Chondrocyte (in vitro differentiated cells): ENCODE data around the gene B3GNT9. TPM values are rescaled to one million over a fixed set of nuclear protein-coding genes. Genes with fewer than 3 reads are reported as not detected.
A peak's percentile ranks its signal among the peaks of the same experiment; 100 is the strongest.

Experiments
- DNase-seq: peaks from one replicate; pipeline ENCODE4 v3.0.0; 2021; ENCODE audit warnings: mixed read lengths, low spot score
- H3K27ac Mint-ChIP-seq: one replicate; pipeline ENCODE4 v1.8.0; 2021; ENCODE audit warnings: mild to moderate bottlenecking, moderate library complexity, mixed read lengths; ENCODE audit not compliant: unreplicated experiment
- H3K27me3 Mint-ChIP-seq: 2 replicates; pipeline ENCODE4 v1.8.0; 2021; ENCODE audit warnings: low read depth, mixed read lengths
- H3K36me3 Mint-ChIP-seq: 2 replicates; pipeline ENCODE4 v1.8.0; 2021; ENCODE audit warnings: low read depth, mixed read lengths
- H3K4me1 Mint-ChIP-seq: 2 replicates; pipeline ENCODE4 v1.8.0; 2021; ENCODE audit warnings: low read depth, mild to moderate bottlenecking, mixed read lengths
- H3K4me3 Mint-ChIP-seq: one replicate; pipeline ENCODE4 v1.8.0; 2021; ENCODE audit warnings: mild to moderate bottlenecking, moderate library complexity, mixed read lengths; ENCODE audit not compliant: unreplicated experiment
- H3K9me3 Mint-ChIP-seq: 2 replicates; pipeline ENCODE4 v1.8.0; 2021; ENCODE audit warnings: low read depth, mixed read lengths
- total RNA-seq: library from RNA; stranded (reverse); gene quantifications from 3 replicates; pipeline ENCODE4 v1.2.1, GENCODE V29; 2021
- TF ChIP-seq, protein P1 (sequence below): fragments of 200-600 bp; sonication (generic); IDR thresholded peaks from 2 replicates; pipeline ENCODE4 v1.5.0; 2021; ENCODE audit warnings: antibody characterized with exemption, mild to moderate bottlenecking, moderate library complexity

Gene B3GNT9
- total RNA-seq, 1 donor from 2014 or later = 41.4 TPM

DNA sequence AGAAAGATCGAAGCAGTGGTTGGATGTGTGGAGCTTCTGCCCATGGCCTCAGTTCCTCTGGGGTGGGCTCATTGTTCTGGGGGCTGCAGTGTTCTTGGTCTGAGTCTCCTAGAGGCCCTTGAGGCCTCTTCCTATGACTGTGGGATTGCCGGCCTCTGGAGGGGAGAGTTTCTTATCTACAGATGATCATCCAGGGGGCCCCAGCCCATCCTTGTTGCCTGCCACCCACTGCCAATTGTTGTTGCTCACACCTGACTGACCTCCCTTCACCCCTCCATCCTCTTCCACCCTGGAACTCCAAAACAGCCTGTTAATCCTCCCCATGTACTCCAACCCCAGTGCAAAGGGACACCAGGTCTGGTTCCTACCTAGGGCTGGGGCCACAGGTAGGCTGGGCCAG, 5.9 kb downstream of the B3GNT9 start:
- Mint-ChIP-seq H3K36me3 (peaks cover 31% of the 10 kb centered on the region), H3K9me3 (no peaks in the 10 kb centered on the region), H3K4me1 (peaks cover 13% of the 10 kb centered on the region), H3K4me3 (no peak overlapping the region), H3K27ac (no peak overlapping the region), H3K27me3 (no peaks in the 10 kb centered on the region)
- DNase-seq = peak; percentile 24
- TF ChIP-seq, protein P1, sequence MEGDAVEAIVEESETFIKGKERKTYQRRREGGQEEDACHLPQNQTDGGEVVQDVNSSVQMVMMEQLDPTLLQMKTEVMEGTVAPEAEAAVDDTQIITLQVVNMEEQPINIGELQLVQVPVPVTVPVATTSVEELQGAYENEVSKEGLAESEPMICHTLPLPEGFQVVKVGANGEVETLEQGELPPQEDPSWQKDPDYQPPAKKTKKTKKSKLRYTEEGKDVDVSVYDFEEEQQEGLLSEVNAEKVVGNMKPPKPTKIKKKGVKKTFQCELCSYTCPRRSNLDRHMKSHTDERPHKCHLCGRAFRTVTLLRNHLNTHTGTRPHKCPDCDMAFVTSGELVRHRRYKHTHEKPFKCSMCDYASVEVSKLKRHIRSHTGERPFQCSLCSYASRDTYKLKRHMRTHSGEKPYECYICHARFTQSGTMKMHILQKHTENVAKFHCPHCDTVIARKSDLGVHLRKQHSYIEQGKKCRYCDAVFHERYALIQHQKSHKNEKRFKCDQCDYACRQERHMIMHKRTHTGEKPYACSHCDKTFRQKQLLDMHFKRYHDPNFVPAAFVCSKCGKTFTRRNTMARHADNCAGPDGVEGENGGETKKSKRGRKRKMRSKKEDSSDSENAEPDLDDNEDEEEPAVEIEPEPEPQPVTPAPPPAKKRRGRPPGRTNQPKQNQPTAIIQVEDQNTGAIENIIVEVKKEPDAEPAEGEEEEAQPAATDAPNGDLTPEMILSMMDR = no peak

DNA sequence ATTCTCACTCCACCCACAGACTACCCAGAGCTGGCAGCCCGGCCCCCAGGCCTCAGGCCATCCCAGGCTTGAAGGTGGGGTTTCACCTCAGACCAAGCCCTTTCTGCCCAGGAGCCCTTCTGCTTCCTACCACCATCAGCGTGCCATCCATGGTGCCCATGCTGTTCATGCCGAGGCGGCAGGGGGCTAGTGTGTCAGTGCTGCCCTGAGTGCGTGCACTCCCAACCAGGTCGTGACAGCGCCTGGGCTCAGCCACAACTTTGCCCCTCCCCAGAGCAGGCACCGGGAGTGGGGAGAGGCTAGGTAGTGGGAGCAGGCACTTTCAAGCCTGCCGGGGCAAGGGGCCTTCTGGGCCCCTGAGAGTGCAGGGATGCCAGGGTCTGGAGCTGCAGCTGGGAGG, 8.5 kb downstream of the B3GNT9 start:
- TF ChIP-seq, protein P1 = no peak
- H3K27ac Mint-ChIP-seq = no peak overlapping the region
- no peaks in the 10 kb centered on the region for H3K27me3 Mint-ChIP-seq
- no peak overlapping the region for H3K4me3 Mint-ChIP-seq
- DNase-seq = no peak
- no peaks in the 10 kb centered on the region for H3K9me3 Mint-ChIP-seq
- H3K36me3 Mint-ChIP-seq = peaks cover 27% of the 10 kb centered on the region
- H3K4me1 Mint-ChIP-seq = peaks cover 4% of the 10 kb centered on the region

DNA sequence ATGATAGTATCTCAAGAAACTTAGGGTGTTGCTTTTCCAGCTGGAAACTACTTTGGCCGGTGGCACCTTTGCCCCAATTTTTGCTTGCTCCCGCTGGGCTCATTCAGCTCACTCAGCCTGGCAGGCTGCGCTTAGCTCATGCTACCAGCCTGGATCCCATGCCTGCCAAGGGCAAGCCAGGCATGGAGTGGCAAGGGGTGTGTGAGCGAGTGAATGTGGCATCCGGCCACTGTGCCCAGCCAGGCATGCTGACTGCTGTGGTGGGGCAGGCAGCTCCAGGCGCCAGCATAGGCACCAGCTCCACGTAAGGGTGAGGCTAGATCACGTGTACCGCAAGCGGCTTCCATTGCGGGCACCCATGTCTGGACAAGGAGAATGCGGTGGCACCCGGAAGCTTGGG, 9.4 kb downstream of the B3GNT9 start:
- TF ChIP-seq, protein P1 = no peak
- no peak overlapping the region for H3K27ac Mint-ChIP-seq
- H3K9me3 Mint-ChIP-seq = no peaks in the 10 kb centered on the region
- H3K36me3 Mint-ChIP-seq = peaks cover 28% of the 10 kb centered on the region
- DNase-seq = no peak
- no peaks in the 10 kb centered on the region for H3K27me3 Mint-ChIP-seq
- peaks cover 4% of the 10 kb centered on the region for H3K4me1 Mint-ChIP-seq
- H3K4me3 Mint-ChIP-seq = no peak overlapping the region

DNA sequence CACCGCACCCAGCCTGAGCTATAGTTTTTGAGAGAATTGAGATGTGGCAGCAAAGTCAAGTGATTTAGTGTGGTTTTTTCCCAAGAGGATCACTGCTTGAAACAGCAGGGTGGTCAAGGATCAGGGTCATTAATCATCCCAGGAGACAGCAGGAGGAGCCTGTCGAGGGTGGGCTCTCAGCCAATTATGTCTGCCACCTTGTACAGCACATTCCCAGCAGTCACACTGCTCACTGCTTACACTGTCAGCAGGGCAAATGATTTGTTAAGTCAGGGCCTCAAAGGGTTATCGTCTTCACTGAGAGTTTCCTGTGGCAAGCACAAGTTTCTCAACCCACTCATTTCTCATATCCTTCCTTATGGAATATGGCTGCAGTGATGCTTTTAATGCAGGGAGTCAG, 13.2 kb downstream of the B3GNT9 start:
- TF ChIP-seq, protein P1 = no peak
- H3K4me3 Mint-ChIP-seq = no peak overlapping the region
- H3K9me3 Mint-ChIP-seq = no peaks in the 10 kb centered on the region
- DNase-seq = no peak
- peaks cover 4% of the 10 kb centered on the region for H3K4me1 Mint-ChIP-seq
- H3K27me3 Mint-ChIP-seq = no peaks in the 10 kb centered on the region
- H3K27ac Mint-ChIP-seq = peak overlapping the region; percentile 9
- peaks cover 28% of the 10 kb centered on the region for H3K36me3 Mint-ChIP-seq

DNA sequence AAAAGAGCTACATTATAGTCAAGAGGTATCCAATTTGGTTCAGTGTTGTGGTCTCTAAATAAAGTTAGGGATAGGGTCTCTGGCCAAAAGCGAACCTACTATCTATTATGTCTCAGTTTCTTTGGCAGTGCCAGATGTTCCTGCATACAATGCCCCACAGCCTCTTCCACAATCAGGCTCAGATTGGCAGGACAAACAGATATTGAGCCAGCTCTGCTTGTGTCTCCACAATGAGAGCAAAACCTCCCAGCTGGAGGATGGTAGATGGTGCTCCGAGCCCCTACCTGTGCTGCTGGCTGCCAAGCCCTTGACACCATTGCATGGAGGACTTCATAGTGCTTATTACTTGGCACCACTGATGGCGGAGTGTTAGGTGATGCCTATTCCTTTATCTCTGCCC, 21.4 kb downstream of the B3GNT9 start:
- Mint-ChIP-seq H3K27ac (no peak overlapping the region), H3K4me1 (no peaks in the 10 kb centered on the region), H3K27me3 (no peaks in the 10 kb centered on the region), H3K9me3 (no peaks in the 10 kb centered on the region), H3K36me3 (peaks cover 19% of the 10 kb centered on the region), H3K4me3 (no peak overlapping the region)
- TF ChIP-seq, protein P1 = no peak
- no peak for DNase-seq
